Measurements from ENCODE around the gene TMED1. TPM values are rescaled to one million over a fixed set of nuclear protein-coding genes. Genes with fewer than 3 reads are reported as not detected.

The TMED1 gene
- total RNA-seq, 2 experiments from 2014 or later, result 18.8 to 19.1 TPM

DNA sequence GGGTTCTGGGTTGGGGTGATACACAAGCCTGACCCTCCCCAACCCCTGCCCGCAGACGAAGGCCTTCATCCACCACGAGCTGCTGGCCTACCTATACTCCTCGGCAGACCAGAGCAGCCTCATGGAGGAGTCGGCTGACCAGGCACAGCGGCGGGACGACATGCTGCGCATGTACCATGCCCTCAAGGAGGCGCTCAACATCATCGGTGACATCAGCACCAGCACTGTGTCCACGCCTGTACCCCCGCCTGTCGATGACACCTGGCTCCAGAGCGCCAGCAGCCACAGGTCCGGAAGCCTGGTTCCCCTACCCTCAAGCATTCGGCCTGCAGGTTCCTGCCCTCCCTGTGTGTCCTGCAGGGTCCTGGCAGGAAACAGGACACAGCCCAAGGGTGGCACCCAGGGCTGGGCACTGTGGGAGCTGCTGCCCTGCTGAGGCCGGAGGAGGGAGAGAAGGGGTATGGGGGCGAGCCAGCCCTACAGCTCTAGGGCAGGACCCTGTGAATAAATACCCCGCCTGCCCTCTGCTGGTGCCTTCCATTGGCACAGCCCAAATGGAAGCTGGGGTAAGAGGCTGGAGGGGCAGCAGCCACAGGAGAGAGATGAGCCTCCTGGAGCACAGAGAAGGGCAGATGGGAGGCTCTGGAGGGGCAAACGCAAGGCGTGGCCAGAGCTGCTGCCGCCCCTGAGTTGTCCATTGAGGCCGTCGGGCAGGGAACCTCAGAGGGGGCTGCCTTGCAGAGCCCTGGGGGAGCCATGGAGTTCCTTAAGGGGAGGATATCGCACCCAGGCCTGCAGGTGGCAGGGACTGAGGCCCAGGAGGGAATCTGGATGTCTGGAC, 6.8 kb downstream of the TMED1 start:
- intact Hi-C loops (cut with micrococcal nuclease), result no loop called here
- no peaks in the 10 kb centered on the region for H3K27me3 Mint-ChIP-seq
- ChIA-PET CTCF (interaction anchor here (1.8 to 1.9 kb wide), 2 partner anchors 35 to 111 kb away, joined by 8 to 12 read pairs; partner anchors contain the start of gene DNM2), POLR2A (no interaction called here)
- H3K9me3 Mint-ChIP-seq, result no peaks in the 10 kb centered on the region
- H3K27ac Mint-ChIP-seq, result no peak overlapping the region
- peaks cover 11% of the 10 kb centered on the region for H3K36me3 Mint-ChIP-seq
- H3K4me3 Mint-ChIP-seq, result no peak overlapping the region
- no peak for DNase-seq
- no peaks in the 10 kb centered on the region for H3K4me1 Mint-ChIP-seq (ENCODE audit: low read depth)

DNA sequence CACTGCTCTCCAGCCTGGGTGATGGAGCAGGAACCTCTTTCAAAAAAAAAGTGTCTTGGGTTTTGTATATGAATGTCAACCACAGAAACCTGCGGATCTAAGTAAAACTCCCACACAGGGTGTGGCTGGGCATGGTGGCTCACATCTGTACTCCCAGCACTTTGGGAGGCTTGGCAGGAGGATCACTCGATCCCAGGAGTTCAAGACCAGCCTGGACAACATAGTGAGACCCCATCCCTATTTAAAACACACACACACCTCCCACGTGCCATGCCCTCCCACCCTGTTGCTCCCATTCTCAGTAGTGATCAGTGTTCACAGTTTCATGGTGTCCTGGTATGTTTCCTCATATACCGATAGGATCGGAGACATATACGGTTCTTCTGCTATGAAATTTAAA, 9.2 kb downstream of the TMED1 start:
- Mint-ChIP-seq H3K4me3 (no peak overlapping the region), H3K36me3 (peaks cover 15% of the 10 kb centered on the region), H3K27ac (no peak overlapping the region), H3K4me1 (ENCODE audit: low read depth) (no peaks in the 10 kb centered on the region), H3K27me3 (no peaks in the 10 kb centered on the region), H3K9me3 (no peaks in the 10 kb centered on the region)
- intact Hi-C loops (cut with micrococcal nuclease), result no loop called here
- DNase-seq, result no peak
- POLR2A ChIA-PET, result no interaction called here
- CTCF ChIA-PET, result interaction anchor here (1.0 to 1.8 kb wide), 2 partner anchors 32 to 37 kb away, joined by 3 to 7 read pairs; no protein-coding TSS in a partner anchor

DNA sequence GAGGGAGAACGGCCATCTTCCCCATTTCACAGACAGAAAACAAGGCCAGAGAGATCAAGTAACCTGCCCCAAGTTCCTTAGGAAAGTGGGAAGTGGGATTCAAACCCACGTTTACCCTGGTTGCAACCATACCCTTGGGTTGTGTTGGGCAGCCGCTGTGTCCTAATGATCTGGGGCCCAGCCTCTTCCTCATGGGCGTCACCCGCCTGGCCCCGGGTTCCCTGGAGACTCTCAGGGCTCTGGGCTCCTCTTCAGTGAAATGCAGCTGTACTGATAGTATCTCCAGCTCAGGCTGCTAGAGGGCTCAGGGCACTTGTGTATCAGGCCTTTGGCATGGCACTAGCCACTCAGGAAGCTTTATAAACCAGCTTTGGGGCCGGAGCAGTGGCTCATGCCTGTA, 9.8 kb downstream of the TMED1 start:
- intact Hi-C loops (cut with micrococcal nuclease), result no loop called here
- ChIA-PET CTCF (interaction anchor here (0.6 to 1.8 kb wide), 3 partner anchors 38 to 633 kb away, joined by 4 to 7 read pairs (median 4); no protein-coding TSS in a partner anchor), POLR2A (no interaction called here)
- no peak overlapping the region for H3K4me3 Mint-ChIP-seq
- peaks cover 15% of the 10 kb centered on the region for H3K36me3 Mint-ChIP-seq
- no peak for DNase-seq
- H3K27me3 Mint-ChIP-seq, result no peaks in the 10 kb centered on the region
- H3K9me3 Mint-ChIP-seq, result no peaks in the 10 kb centered on the region
- no peaks in the 10 kb centered on the region for H3K4me1 Mint-ChIP-seq (ENCODE audit: low read depth)
- no peak overlapping the region for H3K27ac Mint-ChIP-seq

DNA sequence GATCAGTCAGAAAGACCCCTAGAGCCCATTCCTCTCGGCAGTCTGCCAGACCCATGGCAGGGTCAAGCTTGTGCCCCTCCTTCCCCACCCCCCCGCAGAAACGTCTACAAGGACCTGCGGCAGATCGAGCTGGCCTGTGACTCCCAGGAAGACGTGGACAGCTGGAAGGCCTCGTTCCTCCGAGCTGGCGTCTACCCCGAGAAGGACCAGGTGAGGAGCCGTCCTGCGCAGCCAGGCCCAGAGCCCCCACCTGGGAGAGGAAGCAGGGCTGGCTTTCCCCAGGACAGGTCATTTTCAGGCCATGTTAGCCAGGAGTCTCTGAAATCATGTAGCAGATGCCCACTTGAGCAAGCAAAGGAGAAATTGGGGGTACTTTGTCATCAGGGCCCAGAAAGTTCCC, 12.3 kb downstream of the TMED1 start:
- Mint-ChIP-seq H3K4me3 (no peak overlapping the region), H3K27me3 (no peaks in the 10 kb centered on the region), H3K9me3 (no peaks in the 10 kb centered on the region), H3K27ac (no peak overlapping the region), H3K36me3 (peaks cover 32% of the 10 kb centered on the region), H3K4me1 (ENCODE audit: low read depth) (no peaks in the 10 kb centered on the region)
- intact Hi-C loops (cut with micrococcal nuclease), result no loop called here
- DNase-seq, result no peak
- POLR2A ChIA-PET, result interaction anchor here (0.6 to 1.9 kb wide), 3 partner anchors 12 to 559 kb away, joined by 3 to 4 read pairs (median 3); partner anchors contain the start of gene TMED1
- CTCF ChIA-PET, result interaction anchor here (2.3 kb wide), 1 partner anchor 41 kb away, joined by 8 read pairs; no protein-coding TSS in a partner anchor

DNA sequence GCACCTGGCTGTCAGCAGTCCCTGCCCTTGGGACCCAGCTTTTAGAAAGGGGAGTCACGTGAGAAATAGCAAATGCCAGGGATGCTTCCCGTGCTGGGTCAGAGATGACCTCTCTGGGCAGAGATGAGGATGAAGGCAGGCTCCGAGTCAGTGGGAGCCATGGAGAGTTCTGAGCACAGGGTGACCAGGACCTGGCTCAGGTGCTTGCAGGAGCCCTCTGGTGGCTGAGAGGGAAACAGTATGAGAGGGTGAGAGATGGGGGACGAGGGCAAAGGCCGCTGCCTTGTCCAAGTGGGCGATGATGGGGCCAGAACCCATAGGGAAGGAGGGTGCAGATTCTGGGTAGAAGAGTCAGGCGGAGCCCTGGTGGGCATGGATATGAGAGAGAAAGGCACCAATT, 15.8 kb downstream of the TMED1 start:
- Mint-ChIP-seq H3K27me3 (no peaks in the 10 kb centered on the region), H3K27ac (peak overlapping the region; percentile 78), H3K4me3 (no peak overlapping the region), H3K36me3 (peaks cover 29% of the 10 kb centered on the region), H3K9me3 (no peaks in the 10 kb centered on the region), H3K4me1 (ENCODE audit: low read depth) (no peaks in the 10 kb centered on the region)
- DNase-seq, result no peak
- CTCF ChIA-PET, result interaction anchor here (0.9 to 1.8 kb wide), 7 partner anchors 38 to 119 kb away, joined by 3 to 21 read pairs (median 4); partner anchors contain the start of genes DNM2 and QTRT1
- POLR2A ChIA-PET, result interaction anchor here (1.0 kb wide), 1 partner anchor 15 kb away, joined by 3 read pairs; no protein-coding TSS in a partner anchor
- intact Hi-C loops (cut with micrococcal nuclease), result no loop called here

DNA sequence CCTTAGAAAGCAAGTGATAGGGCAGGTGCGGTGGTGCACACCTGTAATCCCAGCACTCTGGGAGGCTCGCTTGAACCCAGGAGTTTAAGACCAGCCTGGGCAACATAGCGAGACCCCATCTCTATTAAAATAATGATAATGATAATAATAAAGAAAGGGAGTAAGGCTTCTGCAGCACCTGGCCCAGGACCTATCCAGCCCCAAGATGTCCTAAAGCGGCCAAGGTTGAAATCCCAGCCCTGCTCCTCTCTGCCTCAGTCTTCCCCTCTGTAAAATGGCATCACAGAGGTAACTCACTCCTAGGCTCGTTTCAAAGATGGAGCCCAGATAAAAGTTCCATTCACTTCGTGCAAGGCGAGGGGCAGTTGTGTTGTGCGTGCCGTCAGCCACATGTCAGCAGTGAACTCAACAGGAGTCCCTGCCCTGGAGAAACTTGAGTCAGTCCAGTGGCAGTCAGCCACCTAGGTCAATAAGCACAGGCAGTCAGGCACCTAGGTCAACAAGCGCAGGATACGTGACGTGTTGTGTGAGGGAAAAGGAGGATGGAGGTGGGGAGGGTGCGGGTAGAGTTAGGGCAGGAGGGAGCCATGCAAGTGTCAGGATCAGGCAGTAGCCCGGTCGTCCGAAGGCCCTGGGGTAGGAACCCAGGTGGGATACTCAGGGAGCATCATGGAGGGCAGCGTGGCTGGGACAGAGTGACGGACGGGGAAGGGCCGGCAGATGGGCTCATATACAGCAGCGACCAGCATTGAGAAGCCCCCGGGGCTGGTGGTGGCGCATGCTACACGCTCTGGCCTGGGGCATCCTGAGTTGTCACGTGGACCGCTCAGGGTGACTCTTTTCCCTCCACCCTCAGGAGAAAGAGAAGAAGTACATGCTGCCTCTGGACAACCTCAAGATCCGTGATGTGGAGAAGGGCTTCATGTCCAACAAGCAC, 16.6 kb downstream of the TMED1 start:
- Mint-ChIP-seq H3K4me3 (no peak overlapping the region), H3K4me1 (ENCODE audit: low read depth) (no peaks in the 10 kb centered on the region), H3K27ac (no peak overlapping the region), H3K27me3 (no peaks in the 10 kb centered on the region), H3K9me3 (no peaks in the 10 kb centered on the region), H3K36me3 (peaks cover 32% of the 10 kb centered on the region)
- ChIA-PET POLR2A (no interaction called here), CTCF (interaction anchor here (1.5 kb wide), 1 partner anchor 39 kb away, joined by 4 read pairs; no protein-coding TSS in a partner anchor)
- intact Hi-C loops (cut with micrococcal nuclease), result no loop called here
- DNase-seq, result no peak

DNA sequence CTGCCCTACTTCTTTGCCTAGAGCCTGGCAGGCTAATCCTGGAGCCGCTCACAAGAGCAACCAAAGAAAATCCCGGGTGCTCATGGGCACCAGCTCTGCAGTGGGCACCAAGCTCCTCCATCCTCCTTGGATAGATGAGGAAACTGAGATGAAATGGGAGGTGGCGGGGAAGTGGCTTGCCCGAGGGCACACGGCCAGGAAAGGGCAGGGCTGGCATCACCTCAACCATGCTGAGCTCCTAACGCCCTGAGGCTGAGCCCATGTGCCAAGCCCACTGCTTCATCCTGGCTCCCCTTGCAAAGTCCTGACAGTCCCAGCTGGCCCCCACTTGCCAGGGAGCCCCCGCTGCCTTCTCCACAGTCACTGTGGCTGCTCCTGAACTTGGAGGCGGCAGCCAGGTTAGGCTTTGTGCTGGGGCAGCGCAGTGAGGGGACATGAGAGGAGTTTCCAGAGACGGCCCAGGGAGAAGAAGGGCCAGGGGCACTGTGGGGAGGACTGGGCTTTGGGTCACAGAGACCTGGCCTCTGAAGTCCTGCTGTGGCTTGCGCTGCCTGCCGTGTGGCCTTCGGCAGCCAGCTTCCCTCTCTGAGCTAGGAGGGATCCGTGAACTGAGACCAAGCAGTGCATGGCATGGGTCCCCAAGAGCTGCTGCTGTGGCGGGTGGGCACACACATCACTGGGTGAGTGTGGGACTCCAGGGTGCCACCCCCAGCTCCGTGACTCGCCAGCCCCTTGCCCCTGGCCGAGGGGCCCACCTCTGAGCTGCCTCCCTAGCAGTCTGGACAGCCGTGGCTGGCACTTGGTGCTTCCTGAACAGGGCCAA, 17.5 kb downstream of the TMED1 start:
- no peak for DNase-seq
- H3K4me3 Mint-ChIP-seq, result no peak overlapping the region
- H3K27me3 Mint-ChIP-seq, result no peaks in the 10 kb centered on the region
- H3K4me1 Mint-ChIP-seq (ENCODE audit: low read depth), result no peaks in the 10 kb centered on the region
- intact Hi-C loops (cut with micrococcal nuclease), result no loop called here
- peaks cover 24% of the 10 kb centered on the region for H3K36me3 Mint-ChIP-seq
- ChIA-PET CTCF (interaction anchor here (1.1 kb wide), 1 partner anchor 46 kb away, joined by 4 read pairs; no protein-coding TSS in a partner anchor), POLR2A (no interaction called here)
- no peak overlapping the region for H3K27ac Mint-ChIP-seq
- no peaks in the 10 kb centered on the region for H3K9me3 Mint-ChIP-seq

DNA sequence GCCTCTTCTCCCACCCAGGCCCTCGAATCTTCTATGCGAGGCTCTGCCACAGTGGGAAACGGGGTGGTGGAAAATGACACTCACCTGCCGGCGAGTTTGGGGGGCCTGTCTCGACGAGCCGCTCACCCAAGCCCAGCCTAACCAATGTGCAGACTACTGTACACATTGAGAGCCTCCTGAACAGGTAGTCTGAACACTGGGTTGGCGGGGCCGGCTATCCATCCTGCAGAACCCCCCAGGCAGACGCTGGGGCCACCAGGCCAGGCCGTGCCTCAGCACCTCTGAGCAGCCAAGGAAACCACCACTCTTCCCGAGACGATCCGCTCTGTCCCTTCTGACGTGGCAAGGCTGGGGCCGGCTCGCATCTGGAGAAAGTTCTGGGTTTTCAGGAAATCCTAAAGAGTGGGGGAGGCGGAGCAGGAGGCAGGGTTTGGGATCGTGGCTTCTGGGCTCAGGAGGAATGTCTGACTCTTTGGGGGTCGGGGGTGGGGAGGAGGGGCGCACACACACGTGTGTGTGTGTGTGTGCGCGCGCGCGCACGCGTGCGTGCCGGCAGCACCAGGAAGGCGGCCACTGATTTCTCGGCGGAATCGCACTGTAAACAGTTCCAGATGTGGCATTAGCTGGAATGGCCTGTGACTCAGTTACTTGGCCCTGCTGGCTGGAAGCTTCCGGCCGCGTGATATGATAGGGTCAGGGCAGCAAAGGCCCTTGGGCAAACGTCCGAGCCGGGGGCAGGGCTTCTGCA, 18.5 kb downstream of the TMED1 start:
- no peaks in the 10 kb centered on the region for H3K27me3 Mint-ChIP-seq
- H3K27ac Mint-ChIP-seq, result no peak overlapping the region
- no peak overlapping the region for H3K4me3 Mint-ChIP-seq
- H3K36me3 Mint-ChIP-seq, result peaks cover 27% of the 10 kb centered on the region
- ChIA-PET POLR2A (no interaction called here), CTCF (interaction anchor here (1.1 kb wide), 1 partner anchor 47 kb away, joined by 4 read pairs; no protein-coding TSS in a partner anchor)
- H3K4me1 Mint-ChIP-seq (ENCODE audit: low read depth), result peaks cover 10% of the 10 kb centered on the region
- intact Hi-C loops (cut with micrococcal nuclease), result no loop called here
- no peak for DNase-seq
- H3K9me3 Mint-ChIP-seq, result no peaks in the 10 kb centered on the region

DNA sequence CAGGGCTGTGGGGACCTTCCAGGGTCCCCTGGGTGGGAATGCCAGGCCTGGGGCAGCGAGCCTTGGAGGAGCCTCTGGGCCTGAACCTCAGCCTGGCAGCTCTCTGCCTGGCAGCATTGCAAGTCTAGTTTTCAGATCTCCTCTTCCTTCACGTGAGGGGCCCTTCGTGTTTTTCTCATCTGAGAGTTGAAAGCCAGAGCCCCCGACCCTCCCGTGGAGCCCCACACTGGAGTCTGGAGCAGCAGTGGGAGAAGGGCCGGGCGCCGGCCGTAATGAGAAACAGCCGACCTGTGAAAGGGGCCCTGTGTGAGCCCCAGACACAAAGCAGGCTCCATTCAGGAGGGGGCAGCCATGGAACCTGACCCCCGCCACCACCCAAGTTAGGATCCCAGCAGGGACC, 19.3 kb downstream of the TMED1 start:
- H3K27me3 Mint-ChIP-seq, result no peaks in the 10 kb centered on the region
- ChIA-PET CTCF (no interaction called here), POLR2A (no interaction called here)
- DNase-seq, result no peak
- H3K4me3 Mint-ChIP-seq, result no peak overlapping the region
- no peak overlapping the region for H3K27ac Mint-ChIP-seq
- H3K4me1 Mint-ChIP-seq (ENCODE audit: low read depth), result peaks cover 15% of the 10 kb centered on the region
- H3K9me3 Mint-ChIP-seq, result no peaks in the 10 kb centered on the region
- intact Hi-C loops (cut with micrococcal nuclease), result no loop called here
- peaks cover 27% of the 10 kb centered on the region for H3K36me3 Mint-ChIP-seq

DNA sequence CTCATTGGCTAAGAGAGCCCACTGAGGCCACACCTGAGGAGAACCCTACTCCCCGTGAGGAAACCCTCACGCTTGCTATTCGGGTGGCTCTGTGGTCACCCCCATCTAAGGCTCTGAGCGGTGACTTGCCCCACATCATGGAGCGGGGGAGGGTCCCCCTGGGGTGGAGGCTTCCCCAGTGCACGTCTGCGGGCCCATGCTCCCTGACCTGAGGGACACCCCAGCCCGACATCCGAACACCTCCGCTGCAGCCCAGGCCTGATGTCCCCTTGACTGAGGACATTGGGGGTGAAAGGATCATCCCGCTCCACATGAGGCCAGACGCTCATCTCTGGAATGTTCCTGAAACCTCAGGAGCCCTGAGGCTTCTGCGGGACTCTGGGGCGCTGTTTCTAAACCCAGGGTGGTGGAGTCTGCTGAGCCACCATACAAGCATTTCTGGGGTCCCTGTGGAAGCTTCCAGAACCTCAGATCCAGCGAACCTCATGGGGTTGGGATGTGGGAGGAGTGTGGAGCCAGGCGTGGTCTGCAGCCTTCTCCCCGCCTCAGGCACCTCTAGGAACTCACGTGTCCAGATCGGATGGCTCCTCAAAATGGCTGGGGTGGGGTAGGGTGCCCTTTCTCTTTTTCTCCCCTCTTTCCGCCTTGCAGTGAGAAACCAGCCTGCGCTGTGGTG, 19.9 kb downstream of the TMED1 start:
- no peaks in the 10 kb centered on the region for H3K27me3 Mint-ChIP-seq
- no peak for DNase-seq
- H3K27ac Mint-ChIP-seq, result peak overlapping the region; percentile 49
- H3K4me1 Mint-ChIP-seq (ENCODE audit: low read depth), result peaks cover 15% of the 10 kb centered on the region
- H3K9me3 Mint-ChIP-seq, result no peaks in the 10 kb centered on the region
- peaks cover 25% of the 10 kb centered on the region for H3K36me3 Mint-ChIP-seq
- ChIA-PET POLR2A (no interaction called here), CTCF (no interaction called here)
- intact Hi-C loops (cut with micrococcal nuclease), result no loop called here
- H3K4me3 Mint-ChIP-seq, result no peak overlapping the region

All from activated CD4-positive, alpha-beta memory T cell treated with anti-CD3 and anti-CD28 coated beads for 36 hours (primary cell).